Cardiac septum (tissue), 1 donor: Measurements from ENCODE around the gene GUCY2C. TPM values are rescaled to one million over a fixed set of nuclear protein-coding genes. Genes with fewer than 3 reads are reported as not detected.

Experiments used
- DNase-seq: peaks from one replicate; pipeline ENCODE4 v3.0.0-alpha.2; 2020; ENCODE audit warnings: low spot score
- intact Hi-C: fragments of 100-400 bp; cut with DNase I; formaldehyde crosslinking; loops from one replicate; pipeline ENCODE4 v1.14.0; 2022
- total RNA-seq: library from RNA; stranded (reverse); fragmentation: NEBNext Ultra II Directional; extraction: Animal tissue kit (Norgen Biotek cat#: 25700); gene quantifications from one replicate; pipeline ENCODE4 v1.2.1, GENCODE V29; 2021
- donor health status: DM: no; HTN: no; CAD: no.

GUCY2C gene
- total RNA-seq, 1 donor from 2014 or later = not detected

DNA sequence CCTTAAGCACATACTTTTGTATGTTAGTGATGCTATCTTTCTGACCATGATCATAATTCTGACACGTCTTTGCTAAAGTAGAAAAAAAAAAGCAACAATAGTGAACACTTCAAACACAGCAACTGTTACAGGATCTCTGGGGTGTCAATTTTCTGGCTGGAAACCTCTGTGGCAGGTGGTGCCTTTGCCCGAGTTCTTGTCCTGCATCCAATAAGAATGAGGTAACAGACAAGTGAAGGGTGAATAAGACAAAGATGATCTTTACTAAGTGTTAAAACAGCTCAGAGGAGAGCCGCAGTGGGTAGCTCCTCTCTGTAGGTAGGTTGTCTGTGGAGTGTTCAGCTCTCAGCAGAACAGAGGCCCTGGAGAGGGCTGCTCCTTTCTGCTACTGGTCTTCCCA, 107.8 kb downstream of the GUCY2C start:
- intact Hi-C loops = no loop called here
- DNase-seq = no peak

DNA sequence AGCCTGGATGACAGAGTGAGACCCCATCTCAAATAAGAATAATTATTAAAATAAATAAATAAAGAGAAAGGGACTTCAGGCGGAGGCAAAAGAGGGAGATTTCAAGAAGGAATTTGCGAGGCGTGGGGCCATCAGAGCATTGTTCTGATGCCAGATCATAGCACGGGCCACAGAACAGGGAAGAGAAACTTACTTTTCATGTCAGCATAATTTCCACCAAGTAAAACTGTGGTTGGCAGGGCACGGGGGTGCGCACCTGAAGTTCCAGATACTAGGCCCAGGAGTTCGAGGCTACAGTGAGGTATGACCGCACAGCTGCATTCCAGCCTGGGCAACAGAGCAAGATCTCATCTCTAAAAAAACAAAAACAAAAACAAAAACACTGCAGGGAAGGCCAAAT, 117.8 kb downstream of the GUCY2C start:
- DNase-seq = no peak
- intact Hi-C loops = no loop called here

- no peak for DNase-seq
- intact Hi-C loops = no loop called here
These were observed 119.1 kb downstream of the GUCY2C start for GRCh38 chr12:14577344-14577743.

- intact Hi-C loops = no loop called here
- DNase-seq = no peak
These were observed 119.5 kb downstream of the GUCY2C start for GRCh38 chr12:14576896-14577295.

DNA sequence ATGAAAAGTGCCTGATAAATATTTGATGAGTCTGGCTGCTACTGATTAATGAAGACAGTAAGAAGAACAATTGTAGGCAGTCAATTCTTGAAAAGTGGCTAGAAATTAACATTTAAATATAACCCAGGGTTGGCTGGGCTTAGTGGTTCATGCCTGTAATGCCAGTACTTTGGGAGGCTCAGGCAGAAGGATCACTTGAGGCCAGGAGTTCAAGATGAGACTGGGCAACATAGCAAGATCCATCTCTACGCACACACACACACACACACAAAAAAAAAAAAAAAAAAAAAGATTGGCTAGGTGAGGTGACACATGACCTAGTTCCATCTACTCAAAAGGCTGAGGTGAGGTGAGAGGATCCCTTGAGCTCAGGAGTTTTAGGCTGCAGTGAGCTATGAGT, 120.8 kb downstream of the GUCY2C start:
- no peak for DNase-seq
- intact Hi-C loops = no loop called here

DNA sequence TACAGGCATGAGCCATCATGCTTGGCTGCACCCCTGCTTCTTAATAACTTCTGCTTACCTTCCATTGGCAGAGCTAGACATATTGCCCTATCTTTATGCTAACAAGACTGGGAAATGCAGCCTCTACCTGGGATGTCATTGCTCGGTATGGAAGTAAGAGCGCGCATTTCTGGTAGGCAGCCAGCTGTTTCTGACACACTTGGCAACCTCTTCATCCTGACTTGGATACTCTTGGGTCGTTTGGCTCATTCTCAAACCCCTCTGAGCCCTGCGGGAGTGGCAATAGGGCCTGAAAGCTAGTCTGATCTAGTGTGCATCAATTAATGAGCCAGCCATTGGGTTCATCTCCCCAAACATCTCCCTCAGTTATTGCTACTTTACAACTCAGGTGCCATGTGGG, 123.3 kb downstream of the GUCY2C start:
- no peak for DNase-seq
- intact Hi-C loops = no loop called here

DNA sequence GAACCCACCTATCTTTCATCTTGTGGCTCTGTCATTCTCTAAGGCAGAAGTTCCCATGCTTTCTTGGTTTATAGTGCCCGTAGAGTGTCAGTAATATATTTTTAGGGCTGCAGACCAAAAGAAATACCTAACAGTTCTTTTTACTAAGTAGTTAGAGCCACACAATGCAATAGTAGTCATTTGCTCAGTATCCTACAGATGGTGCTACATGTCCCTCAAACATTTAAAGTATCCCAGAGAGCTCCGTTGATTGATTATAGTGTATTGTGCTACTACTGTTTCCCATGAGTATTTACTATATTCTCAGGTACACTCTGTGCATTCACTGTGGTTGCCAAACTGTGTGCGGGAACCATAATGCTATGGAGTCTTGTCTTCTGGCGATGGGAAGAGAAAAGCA, 124.0 kb downstream of the GUCY2C start:
- no peak for DNase-seq
- intact Hi-C loops = no loop called here

DNA sequence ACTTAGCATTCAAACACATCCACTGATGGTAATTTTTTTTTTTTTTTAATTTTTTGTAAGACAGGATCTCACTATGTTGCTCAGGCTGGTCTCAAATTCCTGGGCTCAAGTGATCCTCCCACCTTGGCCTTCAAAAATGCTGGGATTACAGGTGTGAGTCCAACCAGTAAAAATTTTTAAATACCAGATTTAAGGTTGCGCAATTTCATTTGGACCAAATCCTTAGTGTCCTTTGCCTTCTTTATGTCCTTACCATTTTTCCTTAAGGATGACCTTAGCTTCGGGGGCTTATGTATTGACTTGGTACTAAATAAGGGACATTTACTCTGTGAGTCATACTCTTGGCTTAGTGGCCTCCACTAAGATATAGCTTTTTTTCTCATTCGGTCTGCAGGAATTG, 124.6 kb downstream of the GUCY2C start:
- DNase-seq = no peak
- intact Hi-C loops = no loop called here

DNA sequence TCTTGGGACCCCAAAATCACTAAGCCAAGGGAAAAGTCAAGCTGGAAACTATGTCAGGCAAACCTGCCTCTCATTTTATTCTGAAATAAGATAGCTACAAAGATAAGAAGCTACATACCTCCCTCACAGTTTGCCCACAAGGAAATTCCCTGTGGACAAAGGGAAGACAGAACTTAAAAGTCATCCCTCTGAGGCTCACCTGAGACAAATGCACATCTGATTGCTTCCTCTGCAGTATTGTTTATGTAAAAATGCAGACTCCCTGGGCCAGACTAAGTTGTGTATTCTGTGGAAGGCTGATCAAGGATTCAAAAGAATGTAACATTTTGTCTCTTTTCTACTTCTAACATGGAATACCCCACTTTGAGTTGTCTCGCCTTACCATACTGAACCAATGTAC, 126.2 kb downstream of the GUCY2C start:
- DNase-seq = no peak
- intact Hi-C loops = no loop called here

DNA sequence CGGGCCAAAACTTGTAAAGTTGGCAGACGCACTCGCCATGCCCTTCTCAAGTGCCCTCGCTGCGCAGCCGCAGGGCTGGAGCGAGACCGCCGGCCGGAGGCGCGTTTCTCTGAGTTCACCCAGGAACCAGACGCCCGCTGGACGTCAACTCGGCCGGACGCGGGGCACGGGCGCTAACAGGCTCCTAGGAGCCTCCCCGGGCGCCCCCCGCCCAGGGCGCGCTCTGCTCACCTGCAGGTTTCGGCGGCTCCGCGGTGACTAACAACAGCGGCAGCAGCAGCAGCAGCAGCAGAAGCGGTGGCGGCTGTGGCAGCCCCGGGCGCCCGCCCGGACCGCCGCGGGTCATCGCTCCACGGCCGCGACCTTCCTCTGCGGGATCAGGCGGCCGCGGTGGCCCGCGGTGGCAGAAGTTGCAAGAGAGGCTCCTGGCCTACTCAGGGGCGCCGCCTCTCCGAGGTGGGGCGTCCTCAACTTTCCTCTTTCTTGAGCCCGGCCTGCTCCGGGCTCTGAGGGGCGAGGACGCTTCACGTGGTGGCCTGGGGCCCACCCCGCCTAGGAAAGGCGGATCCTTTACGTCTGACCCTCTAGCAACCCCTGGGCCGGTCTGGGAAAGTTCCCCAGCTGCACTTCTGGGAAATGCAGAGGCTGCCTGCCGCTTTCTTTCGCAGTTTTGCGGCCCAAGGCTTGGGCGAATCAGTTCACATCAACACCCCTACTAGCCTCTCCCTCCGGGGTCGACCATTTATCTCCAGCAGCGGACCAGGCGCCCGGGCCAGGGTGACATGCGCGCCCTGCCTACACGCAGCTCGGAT, 128.8 kb downstream of the GUCY2C start, which contains the start of gene PLBD1:
PLBD1 (minus strand) TSS at position 533 of the 812 bp plus-strand sequence; CDS start at position 346, 187 bp downstream.
- DNase-seq = peak; percentile 90
- intact Hi-C loops = loop anchor here (5.0 kb wide), 1 partner anchor 45 kb away; no protein-coding TSS in a partner anchor

GRCh38 chr12:14564336-14564959, 132.0 kb downstream of the GUCY2C start:
- intact Hi-C loops = no loop called here
- DNase-seq = no peak

GRCh38 chr12:14563046-14563445, 133.4 kb downstream of the GUCY2C start:
- no peak for DNase-seq
- intact Hi-C loops = no loop called here

Other genes starting within 250 kb of the GUCY2C start
- 33.8 TPM for gene PLBD1, start 128.7 kb downstream of the GUCY2C start, total RNA-seq
- 51.7 TPM for gene WBP11, start 106.9 kb upstream of the GUCY2C start, total RNA-seq
- gene C12orf60, start 107.1 kb upstream of the GUCY2C start, total RNA-seq = 2.5 TPM
- gene SMCO3, start 117.6 kb upstream of the GUCY2C start, total RNA-seq = not detected
- 1.9 TPM for gene ART4, start 146.9 kb upstream of the GUCY2C start, total RNA-seq
- 677 TPM for gene MGP, start 189.3 kb upstream of the GUCY2C start, total RNA-seq
- 0.11 TPM for gene ERP27, start 241.9 kb upstream of the GUCY2C start, total RNA-seq